Stromal cell of bone marrow (primary cell): ENCODE measurements around the gene ZFP42.
"Not testable (repeated sequence)": the region's sequence is repeated elsewhere in the genome, so short reads cannot be mapped to it uniquely, and the experiment has no call there.

Source experiments
- DNase-seq: peaks from one replicate; pipeline ENCODE4 v3.0.0-alpha.2; 2012; ENCODE audit warnings: low read depth

The ZFP42 gene

GRCh38 chr4:187995322-187996207 is at the start of gene ZFP42:
ZFP42 (plus strand) TSS chr4:187995771; CDS start chr4:188002808, 7,037 bp downstream.
- no peak for DNase-seq

- no peak for DNase-seq
Observed at GRCh38 chr4:187961171-187961570, 34.4 kb upstream of the ZFP42 start.

GRCh38 chr4:187961961-187962360 is 33.6 kb upstream of the ZFP42 start:
- DNase-seq: no peak

GRCh38 chr4:187962926-187963325 is 32.6 kb upstream of the ZFP42 start:
- no peak for DNase-seq

GRCh38 chr4:187965726-187966125 is 29.8 kb upstream of the ZFP42 start:
- DNase-seq: no peak

GRCh38 chr4:187972135-187972534 is 23.4 kb upstream of the ZFP42 start:
- no peak for DNase-seq

- no peak for DNase-seq
Observed at GRCh38 chr4:187983746-187984145, 11.8 kb upstream of the ZFP42 start.

GRCh38 chr4:187992971-187993370 is 2.6 kb upstream of the ZFP42 start:
- DNase-seq: no peak

- peak; percentile 6 for DNase-seq
Observed at GRCh38 chr4:187993827-187994226, 1.7 kb upstream of the ZFP42 start.

GRCh38 chr4:187996502-187997177 is 1.1 kb downstream of the ZFP42 start:
- no peak for DNase-seq

- not testable (repeated sequence) for DNase-seq
Observed at GRCh38 chr4:187997991-187998390, 2.4 kb downstream of the ZFP42 start.

GRCh38 chr4:187999406-187999932 is 3.9 kb downstream of the ZFP42 start:
- no peak for DNase-seq

- no peak for DNase-seq
Observed at GRCh38 chr4:188002323-188002722, 6.8 kb downstream of the ZFP42 start.

GRCh38 chr4:188002751-188003150 is 7.2 kb downstream of the ZFP42 start:
- no peak for DNase-seq

- DNase-seq: no peak
Observed at GRCh38 chr4:188005561-188005960, 10.0 kb downstream of the ZFP42 start.

- DNase-seq: no peak
Observed at GRCh38 chr4:188006285-188006848, 10.8 kb downstream of the ZFP42 start.

- DNase-seq: peak; percentile 31
Observed at GRCh38 chr4:188008377-188008776, 12.8 kb downstream of the ZFP42 start.

- no peak for DNase-seq
Observed at GRCh38 chr4:188012426-188012945, 16.9 kb downstream of the ZFP42 start.

- DNase-seq: no peak
Observed at GRCh38 chr4:188015025-188015940, 19.7 kb downstream of the ZFP42 start.

GRCh38 chr4:188016754-188017153 is 21.2 kb downstream of the ZFP42 start:
- DNase-seq: no peak

- no peak for DNase-seq
Observed at GRCh38 chr4:188018262-188018661, 22.7 kb downstream of the ZFP42 start.
